H1 (cell line): ENCODE measurements around the gene TUBD1. TPM values are rescaled to one million over a fixed set of nuclear protein-coding genes. Genes with fewer than 3 reads are reported as not detected.

Experiments
- CTCF ChIA-PET: fragments of 300-600 bp; sonication (Branson Sonifier 250); formaldehyde crosslinking; loops from one replicate; lab custom pipeline; 2021; ENCODE audit not compliant: partially characterized antibody; lab: Charles Lee
- POLR2A ChIA-PET: fragments of 300-600 bp; sonication (Branson Sonifier 250); formaldehyde crosslinking; loops from one replicate; lab custom pipeline; 2021; ENCODE audit warnings: inconsistent platforms; ENCODE audit not compliant: partially characterized antibody; lab: Charles Lee
- DNase-seq, 2 experiments: peaks; one replicate each; pipeline versions ENCODE4 v3.0.0 to v3.0.0-alpha.2; 2010 to 2022; ENCODE audit warnings: low spot score in 2 of 2, low read depth in 1 of 2, mixed read lengths in 1 of 2
- FAIRE-seq: peaks from 2 replicates; lab custom pipeline; 2011; peaks lifted over from hg19 to GRCh38; lab: Jason Lieb, UNC
- H2AFZ ChIP-seq: 2 replicates; pipeline ENCODE4 v1.8.1; 2012; ENCODE audit warnings: low read length, inconsistent platforms
- H2AK5ac ChIP-seq: 2 replicates; pipeline ENCODE4 v1.6.1; 2013; ENCODE audit warnings: low read depth, low read length
- H2BK120ac ChIP-seq: replicated peaks from 2 replicates; pipeline ENCODE3; 2013; ENCODE audit warnings: low read depth, low read length, inconsistent platforms
- H2BK12ac ChIP-seq: 2 replicates; pipeline ENCODE4 v1.6.1; 2013; ENCODE audit warnings: low read depth, low read length
- H2BK15ac ChIP-seq: 2 replicates; pipeline ENCODE4 v1.6.1; 2013; ENCODE audit warnings: low read length
- H2BK20ac ChIP-seq: 2 replicates; pipeline ENCODE4 v1.6.1; 2013; ENCODE audit warnings: low read length
- H2BK5ac ChIP-seq: 2 replicates; pipeline ENCODE4 v1.6.1; 2013; ENCODE audit warnings: low read depth, low read length
- H3K14ac ChIP-seq: 2 replicates; pipeline ENCODE4 v1.6.1; 2013; ENCODE audit warnings: inconsistent platforms; ENCODE audit not compliant: insufficient read length
- H3K18ac ChIP-seq: 2 replicates; pipeline ENCODE4 v1.6.1; 2013; ENCODE audit warnings: low read length; ENCODE audit errors: extremely low read depth
- H3K23ac ChIP-seq: 2 replicates; pipeline ENCODE4 v1.6.1; 2013; ENCODE audit warnings: inconsistent platforms; ENCODE audit not compliant: insufficient read length
- H3K23me2 ChIP-seq: 2 replicates; pipeline ENCODE4 v1.6.1; 2013; ENCODE audit warnings: low read depth, low read length
- H3K27ac ChIP-seq: 2 replicates; pipeline ENCODE4 v1.6.1; 2011; ENCODE audit warnings: low read depth, low read length, inconsistent platforms
- H3K27me3 ChIP-seq, 4 experiments: replicated peaks in 1 of 4; 1 replicate in 1 of 4; 2 replicates in 3 of 4; pipeline versions ENCODE4 v1.6.1 to v1.8.1; 2011 to 2013; ENCODE audit warnings: low read length in 3 of 4, mild to moderate bottlenecking in 3 of 4, inconsistent platforms in 2 of 4, mixed read lengths in 2 of 4, moderate library complexity in 1 of 4; ENCODE audit not compliant: control insufficient read depth in 3 of 4, insufficient read depth in 3 of 4; ENCODE audit errors: extremely low read depth in 1 of 4
- H3K36me3 ChIP-seq, 4 experiments: 2 replicates each; pipeline versions ENCODE4 v1.6.1 to v1.8.1; 2011 to 2013; ENCODE audit warnings: mild to moderate bottlenecking in 4 of 4, low read length in 3 of 4, moderate library complexity in 2 of 4, control low read depth in 1 of 4, inconsistent platforms in 1 of 4; ENCODE audit not compliant: insufficient read depth in 4 of 4, control insufficient read depth in 2 of 4
- H3K4ac ChIP-seq: replicated peaks from 2 replicates; pipeline ENCODE3; 2013; ENCODE audit warnings: low read length, low read depth, mixed read lengths, inconsistent platforms; ENCODE audit not compliant: insufficient read length
- H3K4me1 ChIP-seq, 4 experiments: replicated peaks in 1 of 4; 1 replicate in 1 of 4; 2 replicates in 3 of 4; pipeline versions ENCODE4 v1.6.1 to v1.8.1; 2011 to 2013; ENCODE audit warnings: low read length in 3 of 4, inconsistent platforms in 2 of 4, mixed read lengths in 1 of 4; ENCODE audit not compliant: insufficient read depth in 4 of 4, control insufficient read depth in 3 of 4
- H3K4me2 ChIP-seq, 2 experiments: 2 replicates each; pipeline versions ENCODE4 v1.6.1 to v1.8.1; 2011 to 2013; ENCODE audit warnings: low read depth in 2 of 2, low read length in 2 of 2, control low read depth in 1 of 2, inconsistent platforms in 1 of 2, mild to moderate bottlenecking in 1 of 2; ENCODE audit not compliant: insufficient read depth in 1 of 2
- H3K4me3 ChIP-seq, 4 experiments: fragments of 200-600, 300-600 bp in 1 of 4; sonication (generic), shearing (Covaris generic), sonication (Bioruptor Twin) in 1 of 4; 2 replicates each; pipeline versions ENCODE4 v1.5.1 to v1.8.1; 2011 to 2016; ENCODE audit warnings: low read length in 4 of 4, low read depth in 3 of 4, control low read depth in 2 of 4, inconsistent platforms in 2 of 4, mild to moderate bottlenecking in 2 of 4, mixed read lengths in 1 of 4, moderate library complexity in 1 of 4; ENCODE audit not compliant: insufficient read depth in 2 of 4; ENCODE audit errors: extremely low read depth in 1 of 4
- H3K56ac ChIP-seq: replicated peaks from 2 replicates; pipeline ENCODE3; 2013; ENCODE audit warnings: low read depth, mild to moderate bottlenecking, mixed read lengths, low read length, inconsistent platforms; ENCODE audit not compliant: insufficient read length
- H3K79me1 ChIP-seq: 2 replicates; pipeline ENCODE4 v1.6.1; 2013; ENCODE audit warnings: low read depth, low read length, control low read depth
- H3K79me2 ChIP-seq, 2 experiments: 2 replicates each; pipeline versions ENCODE4 v1.6.1 to v1.8.1; 2012 to 2013; ENCODE audit warnings: low read length in 2 of 2, mild to moderate bottlenecking in 2 of 2, inconsistent platforms in 1 of 2; ENCODE audit not compliant: insufficient read depth in 2 of 2, control insufficient read depth in 1 of 2
- H3K9ac ChIP-seq, 4 experiments: replicated peaks in 1 of 4; 1 replicate in 1 of 4; 2 replicates in 3 of 4; pipeline versions ENCODE4 v1.6.1 to v1.8.1; 2011 to 2013; ENCODE audit warnings: low read depth in 3 of 4, low read length in 3 of 4, control low read depth in 2 of 4, mild to moderate bottlenecking in 2 of 4, moderate library complexity in 2 of 4, inconsistent platforms in 1 of 4; ENCODE audit errors: extremely low read depth in 1 of 4
- H3K9me3 ChIP-seq, 2 experiments: 2 replicates each; pipeline versions ENCODE4 v1.6.1 to v1.8.1; 2012 to 2013; ENCODE audit warnings: mild to moderate bottlenecking in 2 of 2, moderate library complexity in 2 of 2, control low read depth in 1 of 2, inconsistent platforms in 1 of 2, low read depth in 1 of 2, low read length in 1 of 2, mixed read lengths in 1 of 2; ENCODE audit not compliant: insufficient read depth in 2 of 2
- H4K20me1 ChIP-seq, 2 experiments: replicated peaks in 1 of 2; 2 replicates each; pipeline versions ENCODE3 to v1.8.1; 2011 to 2013; ENCODE audit warnings: inconsistent platforms in 2 of 2, low read length in 2 of 2, mild to moderate bottlenecking in 1 of 2; ENCODE audit not compliant: insufficient read depth in 2 of 2, control insufficient read depth in 1 of 2
- H4K5ac ChIP-seq: 2 replicates; pipeline ENCODE4 v1.6.1; 2013; ENCODE audit warnings: low read length, low read depth, mixed read lengths, inconsistent platforms; ENCODE audit not compliant: insufficient read length
- H4K8ac ChIP-seq: 2 replicates; pipeline ENCODE4 v1.8.0; 2013; ENCODE audit warnings: mild to moderate bottlenecking, moderate library complexity, low read length, inconsistent platforms; ENCODE audit not compliant: insufficient read depth; ENCODE audit errors: extremely low read depth
- H4K91ac ChIP-seq: replicated peaks from 2 replicates; pipeline ENCODE3; 2013; ENCODE audit warnings: low read length, mixed read lengths, inconsistent platforms; ENCODE audit not compliant: insufficient read length
- BCL11A ChIP-seq, 2 experiments: IDR thresholded peaks; one replicate each; pipeline ENCODE4 v1.6.1; 2011; ENCODE audit warnings: low read depth in 2 of 2, low read length in 2 of 2, mild to moderate bottlenecking in 2 of 2
- CTBP2 ChIP-seq: IDR thresholded peaks from 2 replicates; pipeline ENCODE4 v1.7.0; 2011; ENCODE audit warnings: borderline replicate concordance, mild to moderate bottlenecking, moderate library complexity, mixed read lengths, low read length; ENCODE audit not compliant: insufficient read depth, insufficient read length
- HDAC2 ChIP-seq, 2 experiments: fragments of 300-600 bp in 1 of 2; sonication (generic) in 1 of 2; IDR thresholded peaks; 2 replicates each; pipeline ENCODE4 v1.6.1; 2011 to 2012; ENCODE audit warnings: low read depth in 2 of 2, low read length in 2 of 2, mild to moderate bottlenecking in 2 of 2, moderate library complexity in 2 of 2, borderline replicate concordance in 1 of 2, inconsistent platforms in 1 of 2
- SUZ12 ChIP-seq: fragments of 200-600 bp; sonication (generic); IDR thresholded peaks from 2 replicates; pipeline ENCODE4 v1.6.1; 2012; ENCODE audit warnings: mild to moderate bottlenecking, inconsistent platforms, low read length, moderate library complexity, mixed read lengths
- TAF7 ChIP-seq: optimal IDR thresholded peaks from 2 replicates; pipeline ENCODE3; 2011; ENCODE audit warnings: low read depth, mild to moderate bottlenecking, inconsistent platforms, low read length, moderate library complexity, borderline replicate concordance
- WGBS, 2 experiments: shearing (Covaris generic) in 1 of 2; methylation state at CpG; one replicate each; pipeline versions ENCODE4 v1.1.6 to v1.1.7; 2013 to 2015; ENCODE audit warnings: low lambda C conversion rate in 2 of 2, mixed read lengths in 2 of 2, inconsistent platforms in 1 of 2, low coverage in 1 of 2, missing lambda C conversion rate in 1 of 2; ENCODE audit not compliant: insufficient replicate concordance in 2 of 2, insufficient coverage in 1 of 2, insufficient read length in 1 of 2; ENCODE audit errors: extremely low coverage in 1 of 2, missing lambda C conversion rate in 1 of 2; 5-methylcytosine and 5-hydroxymethylcytosine counted together
- polyA plus RNA-seq, 7 experiments: library from polyadenylated mRNA; depleted of rRNA in 3 of 7; stranded (reverse) in 5 of 7; unstranded in 2 of 7; fragments of >200 nt in 5 of 7; fragments of 200-250 nt in 2 of 7; gene quantifications; 1 replicate in 5 of 7; 2 replicates in 1 of 7; 4 replicates in 1 of 7; pipeline versions ENCODE4 v1.2.1 to v1.2.3, GENCODE V29; 2011 to 2013; ENCODE audit warnings: missing spikeins in 2 of 7, mixed read lengths in 2 of 7
- total RNA-seq: library from RNA; stranded (reverse); fragmentation: NEBNext Ultra II Directional; extraction: Animal tissue kit (Norgen Biotek cat#: 25700); gene quantifications from 2 replicates; pipeline ENCODE4 v1.2.1, GENCODE V29; 2021

The TUBD1 gene
- total and polyA plus RNA-seq, 2 of the 8 experiments (the other 6 are each of a cell fraction or from before 2014, with no cell fraction given), result 9.1 to 17.5 TPM

GRCh38 chr17:59899099-59899498, 6.4 kb upstream of the TUBD1 start:
- H4K8ac ChIP-seq, result no peak overlapping the region
- H2BK20ac ChIP-seq, result no peak overlapping the region
- H2BK120ac ChIP-seq, result no peak overlapping the region
- peaks cover 0 to 37% of the 10 kb centered on the region in 2 experiments; a peak in 3 of 4 replicates for H3K79me2 ChIP-seq
- H3K23ac ChIP-seq, result no peak overlapping the region
- no peak overlapping the region for H2BK15ac ChIP-seq
- H3K27ac ChIP-seq, result no peak overlapping the region
- no peaks in the 10 kb centered on the region for H3K23me2 ChIP-seq
- no peaks in the 10 kb centered on the region for H3K9me3 ChIP-seq
- no peak overlapping the region for H4K91ac ChIP-seq
- no peak overlapping the region for H4K5ac ChIP-seq
- no peak overlapping the region for H3K56ac ChIP-seq
- ChIA-PET POLR2A (no interaction called here), CTCF (interaction anchor here (0.5 to 1.8 kb wide), 3 partner anchors 15 to 145 kb away, joined by 3 to 6 read pairs (median 5); no protein-coding TSS in a partner anchor)
- no peak overlapping the region for H2AFZ ChIP-seq
- H2BK5ac ChIP-seq, result no peak overlapping the region
- H3K79me1 ChIP-seq, result no peaks in the 10 kb centered on the region; the same call in 1 of the 2 replicates
- H3K27me3 ChIP-seq, result no peaks in the 10 kb centered on the region
- H3K36me3 ChIP-seq, result no peaks in the 10 kb centered on the region; a peak in 1 of 8 replicates
- no peak overlapping the region for H3K9ac ChIP-seq
- 87% methylated on average over 5 of the region's 5 CpGs; no CpG with 5 or more reads in 1 of the 2 experiments for WGBS, 2 experiments
- no peak overlapping the region for H2AK5ac ChIP-seq
- FAIRE-seq (no peak), DNase-seq (no peak)
- peaks cover 0 to 2% of the 10 kb centered on the region in 2 experiments for H4K20me1 ChIP-seq
- no peak overlapping the region for H3K4me2 ChIP-seq
- no peak overlapping the region for H3K4me3 ChIP-seq
- H3K4ac ChIP-seq, result no peak overlapping the region
- H3K14ac ChIP-seq, result no peak overlapping the region
- no peaks in the 10 kb centered on the region for H3K4me1 ChIP-seq
- H2BK12ac ChIP-seq, result no peak overlapping the region
- no peak overlapping the region for H3K18ac ChIP-seq
- TF ChIP-seq CTBP2 (no peak), HDAC2 (IDR thresholded peaks at IDR 0.05; ENCODE audit: borderline replicate concordance in 1 of 2, low read depth in 2 of 2, low read length in 2 of 2) (no peak), SUZ12 (no peak), TAF7 (no peak), BCL11A (IDR thresholded peaks at IDR 0.05; ENCODE audit: low read depth in 2 of 2, low read length in 2 of 2) (no peak)
